ENCODE results near the gene PHLDA1. TPM values are rescaled to one million over a fixed set of nuclear protein-coding genes. Genes with fewer than 3 reads are reported as not detected.

The PHLDA1 gene
- total RNA-seq, 2 experiments from 2014 or later = 6.5 TPM

DNA sequence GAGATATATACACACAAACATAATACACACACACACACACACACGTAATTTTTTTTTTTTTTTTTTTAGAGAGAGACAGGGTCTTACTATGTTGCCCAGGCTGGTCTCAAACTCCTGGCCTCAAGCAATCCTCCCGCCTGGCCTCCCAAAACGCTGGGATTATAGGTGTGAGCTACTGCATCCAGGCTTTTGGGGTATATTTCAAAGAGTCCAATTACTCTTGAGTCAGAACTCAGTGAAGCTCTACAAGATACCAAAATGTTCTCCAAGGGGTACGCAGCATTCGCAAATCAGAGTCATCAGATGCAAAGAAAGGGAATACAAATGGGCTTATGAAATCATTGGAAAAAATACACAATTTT lies 54.0 kb downstream of the PHLDA1 start:
- H3K4me3 ChIP-seq (ENCODE audit: low read length) = no peak overlapping the region
- H3K4me1 Mint-ChIP-seq (ENCODE audit: low read depth) = peaks cover 37% of the 10 kb centered on the region

DNA sequence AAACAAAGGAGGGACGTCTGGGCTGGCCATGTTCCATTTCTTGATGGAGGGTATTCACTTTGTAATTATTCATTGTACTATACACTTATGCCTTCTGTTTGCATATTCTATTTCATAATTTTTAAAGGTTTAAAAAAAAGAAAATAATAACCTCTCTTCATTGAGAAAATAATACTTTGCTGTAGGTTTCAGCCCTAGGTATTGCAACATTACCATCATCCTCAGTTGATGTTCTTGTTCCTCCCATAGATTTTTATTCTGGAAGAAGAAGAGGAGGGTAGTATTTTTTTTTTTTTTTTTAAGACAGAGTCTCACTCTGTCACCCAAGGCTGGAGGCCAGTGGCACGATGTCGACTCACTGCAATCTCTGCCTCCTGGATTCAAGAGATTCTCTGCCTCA lies 54.7 kb downstream of the PHLDA1 start:
- Histone ChIP-seq H3K9me3 (ENCODE audit: control insufficient read depth in 1 of 2, insufficient read depth in 1 of 2, low read length in 2 of 2) (no peaks in the 10 kb centered on the region), H3K36me3 (ENCODE audit: insufficient read depth, low read length) (no peaks in the 10 kb centered on the region), H3K4me1 (ENCODE audit: insufficient read depth, low read length) (peaks cover 25% of the 10 kb centered on the region), H3K4me3 (ENCODE audit: low read length) (no peak overlapping the region), H3K27ac (ENCODE audit: low read depth in 1 of 2, low read length in 2 of 2) (no peak overlapping the region), H3K27me3 (ENCODE audit: control insufficient read depth in 1 of 2, insufficient read depth in 2 of 2, low read length in 2 of 2) (no peaks in the 10 kb centered on the region)
- Mint-ChIP-seq H3K36me3 (ENCODE audit: low read depth) (no peaks in the 10 kb centered on the region), H3K9me3 (no peaks in the 10 kb centered on the region), H3K27ac (no peak overlapping the region), H3K4me1 (ENCODE audit: low read depth) (peaks cover 32% of the 10 kb centered on the region), H3K4me3 (no peak overlapping the region), H3K27me3 (no peaks in the 10 kb centered on the region)
- ATAC-seq (ENCODE audit: poor library complexity) (no peak), DNase-seq (no peak)
- TF ChIP-seq, protein P1, sequence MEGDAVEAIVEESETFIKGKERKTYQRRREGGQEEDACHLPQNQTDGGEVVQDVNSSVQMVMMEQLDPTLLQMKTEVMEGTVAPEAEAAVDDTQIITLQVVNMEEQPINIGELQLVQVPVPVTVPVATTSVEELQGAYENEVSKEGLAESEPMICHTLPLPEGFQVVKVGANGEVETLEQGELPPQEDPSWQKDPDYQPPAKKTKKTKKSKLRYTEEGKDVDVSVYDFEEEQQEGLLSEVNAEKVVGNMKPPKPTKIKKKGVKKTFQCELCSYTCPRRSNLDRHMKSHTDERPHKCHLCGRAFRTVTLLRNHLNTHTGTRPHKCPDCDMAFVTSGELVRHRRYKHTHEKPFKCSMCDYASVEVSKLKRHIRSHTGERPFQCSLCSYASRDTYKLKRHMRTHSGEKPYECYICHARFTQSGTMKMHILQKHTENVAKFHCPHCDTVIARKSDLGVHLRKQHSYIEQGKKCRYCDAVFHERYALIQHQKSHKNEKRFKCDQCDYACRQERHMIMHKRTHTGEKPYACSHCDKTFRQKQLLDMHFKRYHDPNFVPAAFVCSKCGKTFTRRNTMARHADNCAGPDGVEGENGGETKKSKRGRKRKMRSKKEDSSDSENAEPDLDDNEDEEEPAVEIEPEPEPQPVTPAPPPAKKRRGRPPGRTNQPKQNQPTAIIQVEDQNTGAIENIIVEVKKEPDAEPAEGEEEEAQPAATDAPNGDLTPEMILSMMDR (IDR thresholded peaks at IDR 0.05) = no peak
- ChIA-PET POLR2A (no interaction called here), CTCF (interaction anchor here (3.2 kb wide), 1 partner anchor 55 kb away, joined by 17 read pairs; the partner anchor contains the start of gene PHLDA1)
- intact Hi-C loops (cut with DNase I, micrococcal nuclease) = loop anchor here in 1 of 2 experiments (5.0 kb wide), 1 partner anchor 45 kb away; no protein-coding TSS in a partner anchor

More for the DNA sequence above, 54.0 kb downstream of the PHLDA1 start:
- peak; percentile 6 for ATAC-seq (ENCODE audit: poor library complexity)
- no peak for DNase-seq
- no peak overlapping the region for H3K4me3 Mint-ChIP-seq
- H3K4me1 ChIP-seq (ENCODE audit: insufficient read depth, low read length) = peaks cover 28% of the 10 kb centered on the region
- H3K9me3 Mint-ChIP-seq = no peaks in the 10 kb centered on the region
- peak overlapping the region in 1 of 2 donors; percentile 85 for H3K27ac ChIP-seq (ENCODE audit: low read depth in 1 of 2, low read length in 2 of 2)
- H3K9me3 ChIP-seq (ENCODE audit: control insufficient read depth in 1 of 2, insufficient read depth in 1 of 2, low read length in 2 of 2) = no peaks in the 10 kb centered on the region
- TF ChIP-seq, protein P1 (IDR thresholded peaks at IDR 0.05) = no peak
- no peaks in the 10 kb centered on the region for H3K36me3 ChIP-seq (ENCODE audit: insufficient read depth, low read length)
- peak overlapping the region; percentile 74 for H3K27ac Mint-ChIP-seq
- POLR2A ChIA-PET = interaction anchor here (1.2 to 2.4 kb wide), 2 partner anchors 43 to 54 kb away, joined by 8 to 18 read pairs; partner anchors contain the start of gene PHLDA1
- no peaks in the 10 kb centered on the region for H3K27me3 ChIP-seq (ENCODE audit: control insufficient read depth in 1 of 2, insufficient read depth in 2 of 2, low read length in 2 of 2)
- H3K36me3 Mint-ChIP-seq (ENCODE audit: low read depth) = no peaks in the 10 kb centered on the region
- CTCF ChIA-PET = interaction anchor here (3.2 kb wide), 1 partner anchor 54 kb away, joined by 17 read pairs; the partner anchor contains the start of gene PHLDA1
- H3K27me3 Mint-ChIP-seq = no peaks in the 10 kb centered on the region
- intact Hi-C loops (cut with DNase I, micrococcal nuclease) = loop anchor here in 1 of 2 experiments (5.0 kb wide), 1 partner anchor 45 kb away; no protein-coding TSS in a partner anchor

DNA sequence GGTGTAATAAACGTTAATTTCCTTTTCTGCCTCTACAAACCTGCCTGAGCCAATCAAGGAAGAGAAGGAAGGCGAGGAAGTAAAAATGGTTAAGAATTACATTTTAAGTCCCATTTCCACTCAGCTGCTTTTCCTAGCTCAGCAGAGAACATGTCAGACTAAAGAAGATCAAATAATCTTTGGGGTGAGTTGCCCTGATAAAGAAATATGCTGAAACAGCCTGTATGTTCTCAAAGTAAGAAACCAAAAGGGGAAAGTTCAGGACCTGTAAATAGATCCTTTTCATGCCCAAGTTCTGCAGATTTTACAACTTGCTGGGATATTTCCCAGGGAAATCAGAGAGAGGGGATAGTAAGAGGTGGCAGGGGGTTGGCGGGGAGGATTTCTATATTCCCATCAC lies 55.5 kb downstream of the PHLDA1 start:
- ChIA-PET CTCF (interaction anchor here (0.9 to 1.0 kb wide), 2 partner anchors 15 to 26 kb away, joined by 3 to 5 read pairs; no protein-coding TSS in a partner anchor), POLR2A (no interaction called here)
- ATAC-seq (ENCODE audit: poor library complexity) = no peak
- intact Hi-C loops (cut with DNase I, micrococcal nuclease) = loop anchor here in 1 of 2 experiments (5.0 kb wide), 1 partner anchor 46 kb away; no protein-coding TSS in a partner anchor
- H3K27ac ChIP-seq (ENCODE audit: low read depth in 1 of 2, low read length in 2 of 2) = no peak overlapping the region
- H3K9me3 ChIP-seq (ENCODE audit: control insufficient read depth in 1 of 2, insufficient read depth in 1 of 2, low read length in 2 of 2) = no peaks in the 10 kb centered on the region
- H3K36me3 ChIP-seq (ENCODE audit: insufficient read depth, low read length) = no peaks in the 10 kb centered on the region
- no peak overlapping the region for H3K4me3 ChIP-seq (ENCODE audit: low read length)
- no peaks in the 10 kb centered on the region for H3K9me3 Mint-ChIP-seq
- DNase-seq = no peak
- peaks cover 25% of the 10 kb centered on the region for H3K4me1 ChIP-seq (ENCODE audit: insufficient read depth, low read length)
- no peaks in the 10 kb centered on the region for H3K27me3 ChIP-seq (ENCODE audit: control insufficient read depth in 1 of 2, insufficient read depth in 2 of 2, low read length in 2 of 2)
- H3K27ac Mint-ChIP-seq = no peak overlapping the region
- TF ChIP-seq, protein P1 (IDR thresholded peaks at IDR 0.05) = no peak
- no peaks in the 10 kb centered on the region for H3K27me3 Mint-ChIP-seq
- no peaks in the 10 kb centered on the region for H3K36me3 Mint-ChIP-seq (ENCODE audit: low read depth)
- H3K4me3 Mint-ChIP-seq = no peak overlapping the region
- H3K4me1 Mint-ChIP-seq (ENCODE audit: low read depth) = peaks cover 31% of the 10 kb centered on the region

All from CD4-positive, alpha-beta T cell (primary cell).